H9 (cell line): ENCODE data around the gene KCNMB4. TPM values are rescaled to one million over a fixed set of nuclear protein-coding genes. Genes with fewer than 3 reads are reported as not detected.

Source experiments
- DNase-seq: peaks from one replicate; pipeline ENCODE4 v3.0.0-alpha.2; 2017
- H2AFZ ChIP-seq: one replicate; pipeline ENCODE4 v1.6.1; 2013; ENCODE audit warnings: mild to moderate bottlenecking, low read length, control low read depth, moderate library complexity
- H2AK5ac ChIP-seq: 2 replicates; pipeline ENCODE4 v1.6.1; 2013; ENCODE audit warnings: low read length, control low read depth, mixed read lengths; ENCODE audit not compliant: insufficient read length
- H2BK120ac ChIP-seq: one replicate; pipeline ENCODE4 v1.6.1; 2013; ENCODE audit warnings: low read depth, mild to moderate bottlenecking, low read length, control low read depth, inconsistent platforms; ENCODE audit not compliant: poor library complexity, severe bottlenecking
- H2BK12ac ChIP-seq: 2 replicates; pipeline ENCODE4 v1.6.1; 2013; ENCODE audit warnings: low read length, control low read depth, mixed read lengths, low read depth; ENCODE audit not compliant: insufficient read length
- H2BK15ac ChIP-seq: 2 replicates; pipeline ENCODE4 v1.6.1; 2013; ENCODE audit warnings: low read depth, low read length, control low read depth
- H2BK20ac ChIP-seq: one replicate; pipeline ENCODE4 v1.6.1; 2013; ENCODE audit warnings: low read depth, mild to moderate bottlenecking, low read length, control low read depth, inconsistent platforms; ENCODE audit not compliant: poor library complexity, severe bottlenecking
- H2BK5ac ChIP-seq: 2 replicates; pipeline ENCODE4 v1.6.1; 2013; ENCODE audit warnings: low read length, control low read depth, mixed read lengths; ENCODE audit not compliant: insufficient read length
- H3K14ac ChIP-seq: 2 replicates; pipeline ENCODE4 v1.6.1; 2013; ENCODE audit warnings: low read length, control low read depth; ENCODE audit not compliant: insufficient read depth
- H3K18ac ChIP-seq: 2 replicates; pipeline ENCODE4 v1.6.1; 2013; ENCODE audit warnings: low read depth, mild to moderate bottlenecking, mixed read lengths, low read length, control low read depth; ENCODE audit not compliant: insufficient read length
- H3K23ac ChIP-seq: 2 replicates; pipeline ENCODE4 v1.6.1; 2013; ENCODE audit warnings: low read length, control low read depth, mixed read lengths, low read depth; ENCODE audit not compliant: insufficient read length
- H3K23me2 ChIP-seq: 2 replicates; pipeline ENCODE4 v1.6.1; 2013; ENCODE audit warnings: low read depth, mild to moderate bottlenecking, mixed read lengths, low read length, control low read depth; ENCODE audit not compliant: insufficient read length, poor library complexity, severe bottlenecking
- H3K27ac ChIP-seq: 2 replicates; pipeline ENCODE4 v1.5.1; 2013; ENCODE audit warnings: low read length, control low read depth, mixed read lengths, low read depth; ENCODE audit not compliant: insufficient read length
- H3K27me3 ChIP-seq: 2 replicates; pipeline ENCODE4 v1.6.1; 2013; ENCODE audit warnings: low read length, control low read depth, inconsistent platforms; ENCODE audit not compliant: insufficient read depth
- H3K4ac ChIP-seq: 2 replicates; pipeline ENCODE4 v1.6.1; 2013; ENCODE audit warnings: low read depth, mild to moderate bottlenecking, control low read depth, inconsistent platforms, low read length, moderate library complexity
- H3K4me1 ChIP-seq: 2 replicates; pipeline ENCODE4 v1.6.1; 2013; ENCODE audit warnings: low read length, control low read depth, inconsistent platforms; ENCODE audit not compliant: insufficient read depth
- H3K4me2 ChIP-seq: 2 replicates; pipeline ENCODE4 v1.6.1; 2013; ENCODE audit warnings: low read length, control low read depth, mixed read lengths; ENCODE audit not compliant: insufficient read length, insufficient read depth
- H3K56ac ChIP-seq: 2 replicates; pipeline ENCODE4 v1.6.1; 2013; ENCODE audit warnings: low read depth, mild to moderate bottlenecking, mixed read lengths, low read length, control low read depth; ENCODE audit not compliant: insufficient read length
- H3K79me1 ChIP-seq: 2 replicates; pipeline ENCODE4 v1.6.1; 2013; ENCODE audit warnings: low read depth, mild to moderate bottlenecking, moderate library complexity, low read length, control low read depth, inconsistent platforms; ENCODE audit not compliant: insufficient read depth, poor library complexity, severe bottlenecking
- H3K79me2 ChIP-seq: 2 replicates; pipeline ENCODE4 v1.6.1; 2013; ENCODE audit warnings: low read length, control low read depth, inconsistent platforms; ENCODE audit not compliant: insufficient read depth
- H3K9ac ChIP-seq: 2 replicates; pipeline ENCODE4 v1.6.1; 2013; ENCODE audit warnings: low read length, control low read depth, mixed read lengths; ENCODE audit not compliant: insufficient read length; ENCODE audit errors: extremely low read depth
- H3K9me3 ChIP-seq: one replicate; pipeline ENCODE4 v1.6.1; 2013; ENCODE audit warnings: low read depth, low read length, inconsistent platforms; ENCODE audit not compliant: control insufficient read depth
- H3T11ph ChIP-seq: one replicate; pipeline ENCODE4 v1.6.1; 2013; ENCODE audit warnings: mild to moderate bottlenecking, low read length, control low read depth, inconsistent platforms
- H4K20me1 ChIP-seq: one replicate; pipeline ENCODE4 v1.6.1; 2013; ENCODE audit not compliant: control insufficient read depth, insufficient read length, insufficient read depth
- H4K5ac ChIP-seq: 2 replicates; pipeline ENCODE4 v1.6.1; 2013; ENCODE audit warnings: low read depth, mild to moderate bottlenecking, mixed read lengths, low read length, control low read depth; ENCODE audit not compliant: insufficient read length
- H4K8ac ChIP-seq: replicated peaks from 2 replicates; pipeline ENCODE4 v1.6.1; 2013; ENCODE audit warnings: low read length, control low read depth, mixed read lengths, low read depth; ENCODE audit not compliant: insufficient read length
- H4K91ac ChIP-seq: 2 replicates; pipeline ENCODE4 v1.6.1; 2013; ENCODE audit warnings: low read depth, mild to moderate bottlenecking, moderate library complexity, mixed read lengths, low read length, control low read depth; ENCODE audit not compliant: insufficient read length
- H3K27ac Mint-ChIP-seq, 3 experiments: 2 replicates in 2 of 3; 3 replicates in 1 of 3; pipeline ENCODE4 v1.8.0; 2020 to 2021; ENCODE audit warnings: mixed read lengths in 3 of 3, mild to moderate bottlenecking in 1 of 3, moderate library complexity in 1 of 3
- H3K27me3 Mint-ChIP-seq: 2 replicates; pipeline ENCODE4 v1.8.0; 2021; ENCODE audit warnings: low read depth, mild to moderate bottlenecking, moderate library complexity, mixed read lengths
- H3K36me3 Mint-ChIP-seq, 3 experiments: 2 replicates in 2 of 3; 3 replicates in 1 of 3; pipeline ENCODE4 v1.8.0; 2020 to 2021; ENCODE audit warnings: low read depth in 3 of 3, mixed read lengths in 3 of 3; ENCODE audit not compliant: insufficient read depth in 1 of 3
- H3K4me1 Mint-ChIP-seq, 2 experiments: 2 replicates each; pipeline ENCODE4 v1.8.0; 2020; ENCODE audit warnings: mixed read lengths in 2 of 2
- H3K4me3 Mint-ChIP-seq, 2 experiments: 2 replicates in 1 of 2; 3 replicates in 1 of 2; pipeline ENCODE4 v1.8.0; 2020 to 2021; ENCODE audit warnings: mild to moderate bottlenecking in 2 of 2, mixed read lengths in 2 of 2, moderate library complexity in 1 of 2
- H3K9me3 Mint-ChIP-seq, 2 experiments: 2 replicates in 1 of 2; 3 replicates in 1 of 2; pipeline ENCODE4 v1.8.0; 2020; ENCODE audit warnings: mild to moderate bottlenecking in 2 of 2, mixed read lengths in 2 of 2, moderate library complexity in 1 of 2
- total RNA-seq: library from RNA; stranded (reverse); gene quantifications from 2 replicates; pipeline ENCODE4 v1.2.1, GENCODE V29; 2021
- TF ChIP-seq, protein P1 (sequence below): fragments of 200-600 bp; sonication (generic); conservative IDR thresholded peaks from 3 replicates; pipeline ENCODE4 v1.8.0; 2021; ENCODE audit warnings: antibody characterized with exemption, mild to moderate bottlenecking

Gene KCNMB4
- total RNA-seq, 1 experiment from 2014 or later: 16.2 TPM

DNA sequence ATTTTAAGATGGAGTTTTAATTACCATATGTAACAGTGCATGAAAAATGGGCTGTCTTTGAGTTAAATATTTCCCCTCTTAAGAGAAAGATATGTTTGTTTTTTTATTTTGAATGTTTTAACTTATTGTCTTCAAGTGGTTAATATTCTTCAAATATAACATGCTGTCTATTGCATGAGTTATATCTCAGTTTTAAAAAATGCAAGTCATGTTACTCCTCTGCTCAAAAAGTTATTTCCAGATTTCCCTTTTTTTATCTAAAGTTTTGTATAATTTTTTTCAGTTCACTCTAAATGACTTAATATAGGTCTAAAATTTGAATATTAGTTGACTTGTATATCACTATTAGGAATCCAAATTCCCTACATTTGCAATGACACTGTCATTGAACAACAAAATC, 5.9 kb upstream of the KCNMB4 start:
- Histone ChIP-seq H4K91ac (no peak overlapping the region), H3K9ac (no peak overlapping the region), H3K79me1 (no peaks in the 10 kb centered on the region), H2BK120ac (no peak overlapping the region), H4K8ac (no peak overlapping the region), H3T11ph (no peak overlapping the region), H2AK5ac (no peak overlapping the region), H3K79me2 (no peaks in the 10 kb centered on the region), H3K4ac (no peak overlapping the region), H3K23ac (no peak overlapping the region), H3K27me3 (no peaks in the 10 kb centered on the region), H3K27ac (no peak overlapping the region), H2BK12ac (no peak overlapping the region), H3K56ac (no peak overlapping the region), H3K23me2 (peaks cover 4% of the 10 kb centered on the region), H3K4me2 (peak overlapping the region; percentile 16), H3K14ac (no peak overlapping the region), H2BK20ac (no peak overlapping the region), H3K9me3 (no peaks in the 10 kb centered on the region), H3K18ac (no peak overlapping the region), H2BK5ac (no peak overlapping the region), H2BK15ac (no peak overlapping the region), H3K4me1 (no peaks in the 10 kb centered on the region), H4K5ac (no peak overlapping the region), H4K20me1 (no peaks in the 10 kb centered on the region), H2AFZ (no peak overlapping the region)
- Mint-ChIP-seq H3K4me1 (peaks cover 11 to 21% of the 10 kb centered on the region in 2 experiments), H3K27ac (no peak overlapping the region; a peak in 1 of 7 replicates), H3K27me3 (peaks cover 6% of the 10 kb centered on the region), H3K36me3 (no peaks in the 10 kb centered on the region; a peak in 2 of 7 replicates), H3K4me3 (no peak overlapping the region), H3K9me3 (peaks cover 0 to 2% of the 10 kb centered on the region in 2 experiments; a peak in 1 of 5 replicates)
- no peak for DNase-seq
- TF ChIP-seq, protein P1, sequence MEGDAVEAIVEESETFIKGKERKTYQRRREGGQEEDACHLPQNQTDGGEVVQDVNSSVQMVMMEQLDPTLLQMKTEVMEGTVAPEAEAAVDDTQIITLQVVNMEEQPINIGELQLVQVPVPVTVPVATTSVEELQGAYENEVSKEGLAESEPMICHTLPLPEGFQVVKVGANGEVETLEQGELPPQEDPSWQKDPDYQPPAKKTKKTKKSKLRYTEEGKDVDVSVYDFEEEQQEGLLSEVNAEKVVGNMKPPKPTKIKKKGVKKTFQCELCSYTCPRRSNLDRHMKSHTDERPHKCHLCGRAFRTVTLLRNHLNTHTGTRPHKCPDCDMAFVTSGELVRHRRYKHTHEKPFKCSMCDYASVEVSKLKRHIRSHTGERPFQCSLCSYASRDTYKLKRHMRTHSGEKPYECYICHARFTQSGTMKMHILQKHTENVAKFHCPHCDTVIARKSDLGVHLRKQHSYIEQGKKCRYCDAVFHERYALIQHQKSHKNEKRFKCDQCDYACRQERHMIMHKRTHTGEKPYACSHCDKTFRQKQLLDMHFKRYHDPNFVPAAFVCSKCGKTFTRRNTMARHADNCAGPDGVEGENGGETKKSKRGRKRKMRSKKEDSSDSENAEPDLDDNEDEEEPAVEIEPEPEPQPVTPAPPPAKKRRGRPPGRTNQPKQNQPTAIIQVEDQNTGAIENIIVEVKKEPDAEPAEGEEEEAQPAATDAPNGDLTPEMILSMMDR: no peak
